GM12878 (cell line): ENCODE measurements around the gene VAV2. TPM values are rescaled to one million over a fixed set of nuclear protein-coding genes. Genes with fewer than 3 reads are reported as not detected.

ENCODE experiments used
- ATAC-seq: fragments of 200-7000 bp; cut with Tn5 transposase; 3 replicates; pipeline ENCODE4 v1.9.1; 2020; ENCODE audit warnings: mild to moderate bottlenecking, moderate library complexity
- BruUV-seq: library from RNA; stranded (reverse); fragments of 400-500 nt; replicated peaks from 2 replicates; lab custom pipeline; 2021; lab: Mats Ljungman, UMichigan
- CTCF ChIA-PET: fragments of 300-600 bp; sonication (Branson Sonifier 250); formaldehyde crosslinking; extraction: SDS; loops from one replicate; lab custom pipeline; 2021; ENCODE audit warnings: inconsistent platforms; lab: Yijun Ruan, JAX
- POLR2A ChIA-PET: fragments of 350-600 bp; formaldehyde crosslinking; extraction: SDS; loops from one replicate; lab custom pipeline; 2021; ENCODE audit warnings: inconsistent platforms; lab: Charles Lee
- RAD21 ChIA-PET: fragments of 300-600 bp; sonication (Branson Sonifier 250); formaldehyde crosslinking; loops from one replicate; lab custom pipeline; 2023; ENCODE audit warnings: antibody characterized with exemption; ENCODE audit not compliant: unreplicated experiment; lab: Charles Lee
- SMC1A ChIA-PET: fragments of 300-600 bp; sonication (Branson Sonifier 250); formaldehyde crosslinking; loops from one replicate; lab custom pipeline; 2023; ENCODE audit not compliant: unreplicated experiment, uncharacterized antibody; lab: Charles Lee
- DNase-seq: peaks from one replicate; pipeline ENCODE4 v3.0.0-alpha.2; 2011; ENCODE audit warnings: low read depth, low spot score
- FAIRE-seq: peaks from 3 replicates; lab custom pipeline; 2011; peaks lifted over from hg19 to GRCh38; lab: Jason Lieb, UNC
- H2AFZ ChIP-seq: 2 replicates; pipeline ENCODE4 v1.6.0; 2011; ENCODE audit warnings: low read depth, low read length, control low read depth; ENCODE audit not compliant: control insufficient read depth
- H3K27ac ChIP-seq: 2 replicates; pipeline ENCODE4 v1.5.1; 2011; ENCODE audit warnings: control low read depth; ENCODE audit not compliant: control insufficient read depth, insufficient read depth
- H3K27me3 ChIP-seq, 2 experiments: replicated peaks in 1 of 2; 2 replicates each; pipeline versions ENCODE4 v1.6.0 to v1.6.1; 2011; ENCODE audit warnings: low read length in 1 of 2; ENCODE audit not compliant: control insufficient read depth in 2 of 2, insufficient read depth in 2 of 2
- H3K36me3 ChIP-seq, 2 experiments: 2 replicates each; pipeline ENCODE4 v1.5.1; 2011; ENCODE audit warnings: low read length in 1 of 2; ENCODE audit not compliant: control insufficient read depth in 2 of 2, insufficient read depth in 2 of 2
- H3K4me1 ChIP-seq: 2 replicates; pipeline ENCODE4 v1.6.1; 2011; ENCODE audit warnings: mild to moderate bottlenecking, low read length, moderate library complexity, mixed read lengths; ENCODE audit not compliant: control insufficient read depth, insufficient read depth
- H3K4me2 ChIP-seq: 2 replicates; pipeline ENCODE4 v1.6.0; 2011; ENCODE audit warnings: control low read depth; ENCODE audit not compliant: control insufficient read depth, insufficient read depth
- H3K4me3 ChIP-seq: fragments of 200-600 bp; sonication (generic); 2 replicates; pipeline ENCODE4 v1.5.1; 2016
- H3K79me2 ChIP-seq: 2 replicates; pipeline ENCODE4 v1.6.0; 2011; ENCODE audit warnings: low read length; ENCODE audit not compliant: control insufficient read depth, insufficient read depth
- H3K9ac ChIP-seq: 2 replicates; pipeline ENCODE4 v1.8.0; 2011; ENCODE audit warnings: low read length, control low read depth, mixed read lengths; ENCODE audit not compliant: control insufficient read depth, insufficient read depth
- H3K9me3 ChIP-seq: replicated peaks from 3 replicates; pipeline ENCODE4 v1.5.1; 2011; ENCODE audit warnings: mild to moderate bottlenecking, low read length; ENCODE audit not compliant: control insufficient read depth, insufficient read depth
- H4K20me1 ChIP-seq: 2 replicates; pipeline ENCODE4 v1.6.0; 2011; ENCODE audit not compliant: control insufficient read depth, insufficient read depth
- MEF2B ChIP-seq: fragments of 450-650 bp; IDR thresholded peaks from 2 replicates; pipeline ENCODE4 v1.6.1; 2018; ENCODE audit warnings: mild to moderate bottlenecking, moderate library complexity; ENCODE audit not compliant: partially characterized antibody, poor library complexity, severe bottlenecking
- POLR2A ChIP-seq: IDR thresholded peaks from 2 replicates; pipeline ENCODE4 v1.6.1; 2011; ENCODE audit warnings: low read depth, mild to moderate bottlenecking, low read length
- ZBTB40 ChIP-seq: fragments of 450-650 bp; IDR thresholded peaks from 2 replicates; pipeline ENCODE4 v1.6.1; 2016; ENCODE audit warnings: mild to moderate bottlenecking, moderate library complexity, borderline replicate concordance
- WGBS: methylation state at CpG from one replicate; pipeline ENCODE4 v1.1.6; 2016; ENCODE audit warnings: low lambda C conversion rate; ENCODE audit not compliant: insufficient replicate concordance, insufficient coverage; ENCODE audit errors: missing lambda C conversion rate; 5-methylcytosine and 5-hydroxymethylcytosine counted together
- in situ Hi-C: fragments of 300-500 bp; cut with MboI; formaldehyde crosslinking; loops from 9 replicates; pipeline ENCODE4 v1.14.3; 2018; ENCODE audit warnings: mixed read lengths
- intact Hi-C: fragments of 100-400 bp; cut with micrococcal nuclease; formaldehyde crosslinking; loops from one replicate; pipeline ENCODE4 v1.14.2; 2022; ENCODE audit not compliant: unreplicated experiment
- polyA plus RNA-seq, 11 experiments: library from polyadenylated mRNA; depleted of rRNA in 4 of 11; unstranded in 6 of 11; stranded (reverse) in 5 of 11; fragments of >200 nt; fragmentation: Nextera tagmentation in 4 of 11; fragmentation: Illumina TruSeq in 1 of 11; extraction: Ambion mirVana in 4 of 11; extraction: Trizol in 1 of 11; gene quantifications; 1 replicate in 1 of 11; 2 replicates in 10 of 11; pipeline versions ENCODE4 v1.2.1 to v1.2.3, GENCODE V29; 2011 to 2016; ENCODE audit warnings: inconsistent platforms in 2 of 11, missing spikeins in 2 of 11, low read depth in 1 of 11
- total RNA-seq, 4 experiments: library from RNA; depleted of rRNA in 3 of 4; stranded (reverse); fragments of >200 nt in 3 of 4; fragmentation: Illumina TruSeq in 1 of 4; extraction: Trizol in 1 of 4; gene quantifications; 2 replicates each; pipeline versions ENCODE4 v1.2.1 to v1.2.3, GENCODE V29; 2013 to 2021

The VAV2 gene
- total and polyA plus RNA-seq, 10 of the 15 experiments (the other 5 are each of a cell fraction or from before 2014, with no cell fraction given): 0.13 to 43.9 (median 16.9) TPM

GRCh38 chr9:133882849-133883755 lies 109.0 kb downstream of the VAV2 start:
- in situ Hi-C loops (no loop called here), intact Hi-C loops (no loop called here)
- Histone ChIP-seq H3K4me3 (no peak overlapping the region), H3K4me2 (no peak overlapping the region), H4K20me1 (no peaks in the 10 kb centered on the region; the same call in 1 of the 2 replicates), H3K27ac (no peak overlapping the region), H3K79me2 (peaks cover 6% of the 10 kb centered on the region), H2AFZ (no peak overlapping the region), H3K9me3 (no peaks in the 10 kb centered on the region), H3K9ac (no peak overlapping the region), H3K27me3 (no peaks in the 10 kb centered on the region), H3K4me1 (no peaks in the 10 kb centered on the region), H3K36me3 (peaks cover 0 to 4% of the 10 kb centered on the region in 2 experiments; a peak in 3 of 4 replicates)
- POLR2A ChIA-PET: no interaction called here
- ATAC-seq (no peak), DNase-seq (no peak), FAIRE-seq (no peak)
- TF ChIP-seq MEF2B (no peak), ZBTB40 (no peak), POLR2A (0 out of 2 replicates have a peak, but pooled peaks have one; percentile 28)
- BruUV-seq: no TSS peak
- SMC1A ChIA-PET: no interaction called here
- RAD21 ChIA-PET: no interaction called here
- 82% methylated on average over 22 of the region's 24 CpGs for WGBS
- CTCF ChIA-PET: no interaction called here
